Panc1 (cell line): ENCODE data around the gene CHCHD3. TPM values are rescaled to one million over a fixed set of nuclear protein-coding genes. Genes with fewer than 3 reads are reported as not detected.

Source experiments
- ATAC-seq: fragments of 200-7000 bp; cut with Tn5 transposase; 2 replicates; pipeline ENCODE4 v1.9.1; 2020; ENCODE audit warnings: mild to moderate bottlenecking, moderate library complexity
- BruUV-seq: library from RNA; stranded (reverse); fragments of 400-500 nt; replicated peaks from 2 replicates; lab custom pipeline; 2021; lab: Mats Ljungman, UMichigan
- CTCF ChIA-PET: fragments of 300-600 bp; sonication (Branson Sonifier 250); formaldehyde crosslinking; loops from one replicate; lab custom pipeline; 2022; ENCODE audit warnings: antibody characterized with exemption; lab: Charles Lee
- POLR2A ChIA-PET: fragments of 300-600 bp; sonication (Branson Sonifier 250); formaldehyde crosslinking; loops from one replicate; lab custom pipeline; 2022; ENCODE audit warnings: antibody characterized with exemption; lab: Charles Lee
- DNase-seq: peaks from one replicate; pipeline ENCODE4 v3.0.0-alpha.2; 2010; ENCODE audit warnings: low read depth, low spot score
- H3K27ac ChIP-seq: 2 replicates; pipeline ENCODE4 v1.5.1; 2011; ENCODE audit warnings: mild to moderate bottlenecking, low read length, inconsistent platforms
- H3K27me3 ChIP-seq: fragments of 200-500 bp; sonication (Bioruptor generic); 2 replicates; pipeline ENCODE4 v1.6.0; 2014; ENCODE audit warnings: low read length, inconsistent platforms; ENCODE audit not compliant: control insufficient read depth, insufficient read depth
- H3K36me3 ChIP-seq: fragments of 200-500 bp; sonication (Bioruptor generic); 2 replicates; pipeline ENCODE4 v1.5.1; 2014; ENCODE audit warnings: inconsistent platforms, mild to moderate bottlenecking, low read length, moderate library complexity; ENCODE audit not compliant: control insufficient read depth, insufficient read depth
- H3K4me1 ChIP-seq: 2 replicates; pipeline ENCODE4 v1.5.1; 2011; ENCODE audit warnings: inconsistent platforms, mild to moderate bottlenecking, low read length, moderate library complexity; ENCODE audit not compliant: control insufficient read depth, insufficient read depth
- H3K4me3 ChIP-seq, 2 experiments: 2 replicates each; pipeline ENCODE4 v1.5.1; 2011 to 2012; ENCODE audit warnings: low read depth in 2 of 2, low read length in 2 of 2, mild to moderate bottlenecking in 2 of 2, inconsistent platforms in 1 of 2, moderate library complexity in 1 of 2
- H3K9me3 ChIP-seq: fragments of 200-500 bp; sonication (Bioruptor generic); 2 replicates; pipeline ENCODE4 v1.5.1; 2014; ENCODE audit warnings: low read depth, mild to moderate bottlenecking, inconsistent platforms, low read length, moderate library complexity; ENCODE audit not compliant: control insufficient read depth, insufficient read depth
- CTCF ChIP-seq: fragments of 450-650 bp; IDR thresholded peaks from 2 replicates; pipeline ENCODE4 v1.5.1; 2017; ENCODE audit warnings: mild to moderate bottlenecking
- POLR2AphosphoS5 ChIP-seq: IDR thresholded peaks from 2 replicates; pipeline ENCODE4 v1.6.1; 2012; ENCODE audit warnings: mild to moderate bottlenecking, low read depth, low read length, moderate library complexity
- REST ChIP-seq, 2 experiments: IDR thresholded peaks; 2 replicates each; pipeline ENCODE4 v1.6.1; 2011 to 2012; ENCODE audit warnings: low read depth in 2 of 2, control low read depth in 1 of 2, low read length in 1 of 2, mild to moderate bottlenecking in 1 of 2, moderate library complexity in 1 of 2; ENCODE audit not compliant: insufficient read depth in 1 of 2
- SIN3A ChIP-seq: IDR thresholded peaks from 2 replicates; pipeline ENCODE4 v1.6.1; 2012; ENCODE audit warnings: low read depth, mild to moderate bottlenecking, low read length, moderate library complexity, borderline replicate concordance; ENCODE audit not compliant: insufficient read depth
- TCF7L2 ChIP-seq: IDR thresholded peaks from 2 replicates; pipeline ENCODE4 v1.6.1; 2011; ENCODE audit warnings: mild to moderate bottlenecking, low read depth, low read length, inconsistent platforms
- in situ Hi-C: cut with HindIII; loops from 2 replicates; pipeline ENCODE4 v1.10.0; 2016; ENCODE audit warnings: low sequenced_read_pairs, low pct_unique_long_range_greater_than_20kb
- intact Hi-C: fragments of 100-400 bp; cut with micrococcal nuclease; formaldehyde crosslinking; loops from one replicate; pipeline ENCODE4 v1.10.0; 2022; ENCODE audit not compliant: unreplicated experiment
- total RNA-seq: library from RNA; stranded (reverse); gene quantifications from one replicate; pipeline ENCODE4 v1.2.1, GENCODE V29; 2021; ENCODE audit not compliant: unreplicated experiment

Gene CHCHD3
- total RNA-seq, 1 experiment from 2014 or later: 109 TPM

- BruUV-seq: no TSS peak
- in situ Hi-C loops: no loop called here
- no peak overlapping the region for H3K4me3 ChIP-seq
- no peaks in the 10 kb centered on the region for H3K4me1 ChIP-seq
- no peak overlapping the region for H3K27ac ChIP-seq
- intact Hi-C loops: no loop called here
- CTCF ChIA-PET: no interaction called here
- TF ChIP-seq REST (IDR thresholded peaks at IDR 0.05; ENCODE audit: insufficient read depth in 1 of 2, low read depth in 2 of 2, low read length in 1 of 2): no peak
- no peak for TF ChIP-seq CTCF
- TF ChIP-seq TCF7L2: no peak
- TF ChIP-seq SIN3A: no peak
- TF ChIP-seq POLR2AphosphoS5: no peak
- POLR2A ChIA-PET: no interaction called here
- H3K9me3 ChIP-seq: no peaks in the 10 kb centered on the region
- no peaks in the 10 kb centered on the region for H3K27me3 ChIP-seq
- DNase-seq (no peak), ATAC-seq (no peak)
- H3K36me3 ChIP-seq: no peaks in the 10 kb centered on the region
Observed at GRCh38 chr7:132779164-132779563, 302.7 kb downstream of the CHCHD3 start.

GRCh38 chr7:132778761-132779160, 303.1 kb downstream of the CHCHD3 start:
- Histone ChIP-seq H3K36me3 (no peaks in the 10 kb centered on the region), H3K27me3 (no peaks in the 10 kb centered on the region), H3K4me3 (no peak overlapping the region), H3K9me3 (no peaks in the 10 kb centered on the region), H3K27ac (no peak overlapping the region), H3K4me1 (no peaks in the 10 kb centered on the region)
- in situ Hi-C loops (no loop called here), intact Hi-C loops (no loop called here)
- ATAC-seq: no peak
- POLR2A ChIA-PET: no interaction called here
- no peak for DNase-seq
- TF ChIP-seq POLR2AphosphoS5 (no peak), SIN3A (no peak), CTCF (no peak), TCF7L2 (no peak), REST (IDR thresholded peaks at IDR 0.05; ENCODE audit: insufficient read depth in 1 of 2, low read depth in 2 of 2, low read length in 1 of 2) (no peak)
- no TSS peak for BruUV-seq
- CTCF ChIA-PET: no interaction called here
